HG03159 (cell line): Measurements from ENCODE around the gene ACVR1B.

ENCODE experiments used
- ATAC-seq: cut with Tn5 transposase; IDR thresholded peaks from one replicate; pipeline ENCODE4 v1.9.1; 2021; ENCODE audit warnings: mild to moderate bottlenecking, moderate library complexity; ENCODE audit not compliant: unreplicated experiment

ACVR1B gene

DNA sequence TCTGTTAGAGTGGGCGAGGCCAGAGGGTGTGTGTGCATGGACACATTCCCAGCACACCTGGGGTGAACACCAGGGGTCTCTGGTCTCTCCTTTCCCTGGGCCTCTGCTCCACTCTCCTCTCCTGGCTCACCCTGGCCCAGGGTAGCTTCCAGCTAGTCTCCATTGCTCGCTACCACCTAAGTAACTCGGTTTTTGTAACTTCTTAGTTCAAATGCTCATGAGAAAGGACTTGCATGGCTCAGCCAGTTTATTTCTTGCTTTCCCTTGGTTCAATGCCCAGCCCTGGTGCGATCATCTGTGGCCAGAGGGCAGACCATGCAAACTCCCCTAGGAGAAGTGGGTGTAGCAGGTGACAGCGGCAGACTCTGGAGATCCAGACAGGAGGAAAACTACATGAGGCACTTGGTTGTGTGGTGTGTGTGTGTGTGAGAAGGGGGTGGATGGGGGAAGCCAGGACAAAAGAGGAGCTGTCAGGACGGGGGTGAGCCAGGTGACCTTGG is 8.9 kb upstream of the ACVR1B start:
- no peak for ATAC-seq

DNA sequence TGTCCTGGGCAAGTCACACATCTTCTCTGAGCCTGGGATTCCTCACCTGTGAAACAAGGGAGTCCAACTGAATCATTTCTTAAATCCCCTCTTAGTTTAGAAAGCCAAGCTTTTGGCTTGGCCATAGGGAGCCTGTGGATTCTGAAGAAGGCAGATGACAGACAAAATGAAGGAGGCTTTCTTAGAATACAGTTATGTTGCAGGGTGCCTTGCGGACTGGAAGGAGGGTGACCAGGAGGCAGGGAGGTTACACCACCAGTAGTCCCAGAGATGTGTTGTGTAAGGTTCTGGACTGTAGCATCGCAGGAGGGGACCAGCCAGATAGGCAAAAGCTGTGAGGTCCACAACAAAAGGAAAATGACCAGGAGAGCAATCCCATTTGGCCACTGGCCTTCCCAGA is 8.2 kb upstream of the ACVR1B start:
- no peak for ATAC-seq

GRCh38 chr12:51944608-51945233 is 6.8 kb upstream of the ACVR1B start:
- ATAC-seq, result no peak

DNA sequence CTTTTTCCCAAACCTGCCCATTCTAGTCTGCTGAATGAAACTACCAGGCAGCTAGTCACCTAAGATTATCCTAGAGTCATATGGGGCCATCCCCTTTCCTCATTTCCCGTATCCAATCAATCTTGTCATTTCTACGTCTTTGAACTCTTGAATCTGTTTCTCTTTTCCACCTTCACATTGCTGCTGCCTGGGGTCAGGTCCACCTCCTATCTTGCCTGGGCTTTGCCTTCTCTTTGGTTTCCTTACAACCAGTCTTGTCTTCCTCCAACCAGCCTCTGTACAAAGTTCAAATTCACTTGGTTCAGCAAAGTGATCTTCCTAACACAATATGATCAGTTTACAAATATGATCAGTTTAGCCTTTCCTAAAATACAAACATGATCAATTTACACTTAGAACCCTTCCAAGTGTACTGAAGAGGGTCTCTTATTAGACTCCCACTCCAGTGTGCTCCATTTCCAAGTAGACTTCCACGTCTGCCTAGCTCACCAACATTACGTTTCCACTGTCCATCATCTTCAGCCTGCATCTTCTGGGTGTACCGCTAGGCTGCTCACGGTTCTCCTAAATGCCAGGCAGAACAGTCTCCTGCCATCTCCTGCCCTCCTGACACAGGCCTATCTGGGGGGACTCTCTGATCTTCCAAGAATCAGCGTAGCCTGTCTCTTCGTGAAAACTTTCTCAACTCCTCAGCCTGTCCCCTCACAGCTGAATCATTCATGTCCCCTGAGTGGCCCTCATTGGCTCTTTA is 4.1 kb upstream of the ACVR1B start:
- ATAC-seq, result no peak

DNA sequence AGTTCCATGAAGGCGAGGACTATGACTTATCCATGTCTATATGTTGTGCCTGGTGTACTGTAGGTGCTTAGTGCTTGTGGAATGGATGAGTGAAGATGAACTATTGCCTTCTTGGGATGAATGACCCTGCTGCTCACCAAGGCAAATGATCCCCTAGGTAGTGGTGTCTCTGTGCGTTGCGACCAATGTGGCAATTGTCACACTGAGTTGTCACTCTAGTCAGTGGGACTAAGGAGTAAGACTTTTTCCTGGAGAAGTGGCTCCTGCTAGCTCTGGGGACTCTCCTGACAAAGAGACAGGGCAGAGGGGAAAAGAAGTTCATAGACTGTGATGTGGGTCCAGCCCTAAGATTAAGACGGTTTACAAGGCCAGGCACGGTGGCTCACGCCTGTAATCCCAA is 3.4 kb upstream of the ACVR1B start:
- ATAC-seq, result no peak

- ATAC-seq, result no peak
Measured at GRCh38 chr12:51949342-51950030, 2.0 kb upstream of the ACVR1B start.

GRCh38 chr12:51950682-51951198 is 759 bp upstream of the ACVR1B start:
- no peak for ATAC-seq

DNA sequence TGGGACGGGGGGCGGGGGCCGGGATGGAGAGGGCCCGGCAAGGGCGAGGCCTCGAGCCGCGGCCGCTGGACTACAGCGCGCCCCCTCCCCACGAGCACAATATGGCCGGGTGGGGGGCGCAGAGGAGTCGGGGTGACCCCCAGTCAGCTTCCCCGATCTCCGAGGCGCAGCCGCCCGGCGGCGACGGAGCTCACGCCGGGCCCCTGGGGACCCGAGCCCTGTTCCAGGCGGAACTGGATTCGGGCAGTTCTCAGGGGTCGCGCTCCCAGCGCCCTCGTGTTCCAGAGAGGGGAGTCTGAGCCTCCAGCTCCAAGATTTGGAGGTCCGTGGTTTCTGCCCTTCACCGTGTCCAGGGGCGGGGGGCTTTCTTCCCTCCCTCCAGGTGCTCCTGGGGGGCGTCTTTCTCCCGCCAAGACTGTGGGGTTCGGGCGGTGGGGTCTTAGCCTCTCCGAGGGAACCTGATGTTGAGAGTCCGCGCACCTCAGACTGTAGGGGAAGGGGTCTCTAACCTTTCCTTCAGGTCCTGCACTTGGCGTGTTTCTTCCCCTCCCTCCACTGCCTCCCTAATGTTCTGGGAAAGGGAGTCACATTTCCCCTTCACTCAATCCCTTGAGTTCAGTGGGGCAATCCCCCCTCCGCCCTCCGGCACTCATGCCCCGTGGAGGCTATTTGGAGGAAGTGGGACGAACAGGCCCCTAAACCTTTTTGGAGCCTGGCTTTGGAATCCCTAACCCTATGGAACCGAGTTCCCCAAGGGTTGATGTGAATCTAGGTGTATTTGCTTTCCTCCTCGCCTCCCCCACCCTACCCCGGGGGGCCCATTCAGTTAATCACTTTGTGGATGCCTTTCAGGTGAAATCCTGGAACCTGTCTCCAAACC is 584 bp downstream of the ACVR1B start:
- ATAC-seq, result no peak

- no peak for ATAC-seq
Measured at GRCh38 chr12:51953089-51953488, 1.6 kb downstream of the ACVR1B start.

DNA sequence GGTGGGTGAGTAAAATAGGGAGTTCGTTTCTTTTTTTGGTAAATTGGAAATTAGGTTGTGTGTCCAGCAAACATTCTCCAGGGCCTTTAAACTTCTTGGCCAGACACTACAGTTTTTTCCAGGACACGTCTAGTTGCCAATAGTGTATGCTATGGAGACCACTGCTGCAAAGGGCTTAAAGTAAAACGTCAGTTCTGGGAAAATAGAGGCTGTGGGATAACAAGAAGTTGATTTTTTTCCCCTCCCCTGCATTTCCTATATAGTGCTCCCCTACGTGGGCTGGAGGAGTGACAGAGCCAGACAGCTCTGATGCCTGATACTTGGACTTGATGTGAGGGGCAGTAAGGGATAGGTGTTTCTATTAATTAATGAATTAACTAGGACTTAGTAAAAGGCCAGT is 2.4 kb downstream of the ACVR1B start:
- no peak for ATAC-seq

DNA sequence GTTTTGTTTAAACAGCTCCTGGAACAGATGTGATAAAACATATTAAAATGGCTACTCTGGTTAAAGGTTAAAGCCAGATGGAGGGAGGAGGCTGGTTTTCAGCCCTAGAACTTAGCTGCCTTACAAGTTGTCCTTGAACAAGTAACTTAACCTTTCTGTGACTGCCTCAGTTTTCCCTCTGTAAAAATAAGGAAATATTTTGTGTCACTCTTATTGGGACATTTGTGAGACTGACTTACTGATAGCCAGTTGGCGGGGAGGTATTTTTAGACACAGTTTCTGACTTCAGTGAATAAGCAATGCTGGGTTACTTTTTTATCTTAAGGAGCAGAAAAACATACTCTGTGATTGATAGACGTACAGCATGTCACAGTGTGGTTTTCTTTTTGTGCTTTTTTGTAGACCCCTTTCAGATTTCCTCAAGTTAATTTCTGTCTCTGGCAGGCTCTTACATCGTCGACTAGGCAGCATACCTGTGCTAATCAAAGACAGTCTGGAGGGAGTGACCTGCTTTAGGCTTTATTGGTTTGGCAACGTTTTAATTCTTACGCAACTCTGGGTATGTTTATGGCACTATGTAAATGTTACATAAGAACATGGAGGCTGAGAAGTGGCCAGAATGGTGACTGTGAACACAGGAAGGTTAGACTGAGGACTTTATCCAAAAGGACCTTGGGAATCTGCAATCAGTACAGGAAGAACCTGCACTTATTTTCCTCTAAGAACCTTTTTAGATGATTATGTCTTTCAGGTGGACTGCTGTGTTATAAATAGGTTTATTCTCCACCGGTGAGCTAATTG is 3.3 kb downstream of the ACVR1B start:
- no peak for ATAC-seq

DNA sequence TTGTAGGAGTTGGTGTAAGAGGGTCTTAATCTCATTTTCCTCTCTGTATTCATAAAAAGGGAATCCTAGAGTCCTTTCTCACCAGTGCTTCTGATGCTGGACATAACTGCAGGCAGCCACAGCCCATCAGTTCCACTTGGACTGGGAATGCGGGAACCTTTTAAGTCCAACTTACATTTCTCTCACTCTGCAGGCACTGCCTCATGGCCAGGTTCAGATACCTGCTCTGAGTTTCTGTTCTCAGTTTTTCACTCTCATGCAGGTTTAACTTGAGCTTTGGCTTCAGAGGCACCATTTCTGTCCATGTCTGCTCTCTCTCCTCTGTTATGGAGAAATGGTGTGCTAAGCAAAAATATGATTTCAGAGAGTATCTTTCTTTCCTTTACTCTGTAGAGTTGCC is 4.2 kb downstream of the ACVR1B start:
- ATAC-seq, result no peak

- ATAC-seq, result no peak
Measured at GRCh38 chr12:51958542-51958941, 7.0 kb downstream of the ACVR1B start.

DNA sequence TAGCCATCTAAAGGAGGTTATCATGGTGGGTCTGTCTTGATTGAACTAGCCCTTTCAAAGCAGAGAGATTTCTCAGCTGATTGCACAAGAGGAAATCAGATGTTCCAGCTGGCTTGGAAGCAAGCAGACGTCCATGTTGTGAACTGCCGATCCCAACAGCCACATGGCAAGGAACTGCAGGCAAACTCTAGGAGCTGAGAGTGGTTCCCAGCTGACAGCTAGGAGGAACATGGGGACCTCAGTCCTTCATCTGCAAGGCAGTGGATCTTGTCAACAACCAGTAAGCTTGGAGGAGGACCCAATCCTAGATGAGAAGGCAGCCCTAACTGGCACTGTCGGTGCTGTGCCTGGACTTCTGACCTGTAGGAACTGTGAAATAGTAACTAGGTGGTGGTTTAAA is 7.7 kb downstream of the ACVR1B start:
- no peak for ATAC-seq

- no peak for ATAC-seq
Measured at GRCh38 chr12:51959921-51960320, 8.4 kb downstream of the ACVR1B start.

DNA sequence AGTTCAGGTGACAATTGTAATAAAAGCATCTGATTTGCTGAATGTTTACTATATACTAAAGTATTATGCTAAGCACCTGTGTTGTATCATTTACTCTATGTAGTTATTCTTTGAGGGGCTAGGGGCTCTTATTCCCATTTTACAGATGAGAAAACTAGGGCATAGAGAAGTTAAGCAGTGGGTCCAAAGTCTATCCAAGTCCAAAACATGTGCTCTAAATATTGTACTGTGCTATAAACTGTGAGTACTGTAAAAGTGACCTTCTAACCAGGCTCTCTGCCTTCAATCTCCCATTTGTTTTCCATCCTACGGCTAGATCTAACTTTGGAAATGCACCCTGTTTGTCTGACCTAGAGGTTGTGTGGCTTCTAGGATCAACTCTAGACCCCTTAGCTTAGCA is 9.0 kb downstream of the ACVR1B start:
- no peak for ATAC-seq

GRCh38 chr12:51960890-51961289 is 9.4 kb downstream of the ACVR1B start:
- no peak for ATAC-seq

- no peak for ATAC-seq
Measured at GRCh38 chr12:51961834-51962233, 10.3 kb downstream of the ACVR1B start.

- ATAC-seq, result no peak
Measured at GRCh38 chr12:51962737-51963136, 11.2 kb downstream of the ACVR1B start.

DNA sequence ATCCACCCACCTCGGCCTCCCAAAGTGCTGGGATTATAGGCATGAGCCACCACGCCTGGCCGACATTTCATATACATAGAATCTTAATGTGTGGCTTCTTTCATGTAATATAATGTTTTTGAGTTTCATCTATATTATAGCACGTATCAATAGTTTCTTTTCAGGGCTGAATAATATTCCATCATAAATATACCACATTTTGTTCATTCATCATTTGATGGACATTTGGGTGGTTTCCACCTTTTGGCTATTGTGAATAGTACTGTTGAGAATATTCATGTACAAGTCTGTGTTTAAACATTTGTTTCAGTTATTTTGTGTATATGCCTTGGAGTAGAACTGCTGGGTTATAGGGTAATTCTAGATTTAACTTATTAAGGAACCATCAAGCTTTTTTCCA is 12.0 kb downstream of the ACVR1B start:
- ATAC-seq, result no peak
